Stimulated activated CD8-positive, alpha-beta memory T cell treated with anti-CD3 and anti-CD28 coated beads, Interleukin-15, amount 100 ng/mL, for 1 hour (primary cell): ENCODE data around the gene PCDH9.
"Not testable (repeated sequence)": the region's sequence is repeated elsewhere in the genome, so short reads cannot be mapped to it uniquely, and the experiment has no call there.

Experiments
- DNase-seq: peaks from one replicate; pipeline ENCODE4 v3.0.0-alpha.2; 2020; ENCODE audit warnings: low read depth

Gene PCDH9

DNA sequence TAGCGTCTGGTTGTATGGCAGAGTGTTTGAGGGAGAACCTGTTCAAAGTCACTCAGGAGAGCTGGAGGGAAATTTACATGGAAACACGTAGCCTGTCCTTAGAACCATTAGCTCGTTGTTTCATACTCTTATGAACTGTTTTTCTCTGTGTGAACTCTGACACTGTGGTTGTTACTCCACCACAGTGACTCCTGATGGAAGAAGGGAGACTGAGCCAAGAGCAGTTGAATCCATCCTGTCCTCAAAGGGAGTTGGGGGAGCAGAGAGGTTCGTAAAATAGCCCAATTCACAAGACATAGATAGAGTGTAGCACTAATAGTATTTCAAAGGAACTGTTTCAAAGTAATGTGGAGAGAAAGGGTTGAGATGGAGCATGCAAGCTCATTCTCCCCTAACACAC is 964.8 kb downstream of the PCDH9 start:
- no peak for DNase-seq

DNA sequence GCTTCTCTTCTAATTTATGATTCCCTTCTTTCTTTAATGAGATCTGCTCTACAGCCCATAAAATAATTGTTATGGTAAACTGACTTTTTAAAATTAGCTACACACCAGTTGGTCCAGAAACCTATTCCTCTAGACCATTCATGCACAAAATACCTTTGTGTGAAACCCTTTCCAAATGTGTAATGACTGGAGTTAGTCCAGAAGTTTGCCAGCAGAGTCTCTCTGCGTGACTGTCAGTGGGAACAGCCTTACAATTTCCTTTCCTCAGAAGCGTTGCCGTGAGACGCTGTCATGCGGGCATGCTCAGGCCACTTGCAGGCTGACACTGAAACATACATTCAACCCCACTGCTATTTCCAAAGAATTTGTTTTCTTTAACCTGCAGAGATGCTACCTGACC is 965.2 kb downstream of the PCDH9 start:
- DNase-seq, result no peak

DNA sequence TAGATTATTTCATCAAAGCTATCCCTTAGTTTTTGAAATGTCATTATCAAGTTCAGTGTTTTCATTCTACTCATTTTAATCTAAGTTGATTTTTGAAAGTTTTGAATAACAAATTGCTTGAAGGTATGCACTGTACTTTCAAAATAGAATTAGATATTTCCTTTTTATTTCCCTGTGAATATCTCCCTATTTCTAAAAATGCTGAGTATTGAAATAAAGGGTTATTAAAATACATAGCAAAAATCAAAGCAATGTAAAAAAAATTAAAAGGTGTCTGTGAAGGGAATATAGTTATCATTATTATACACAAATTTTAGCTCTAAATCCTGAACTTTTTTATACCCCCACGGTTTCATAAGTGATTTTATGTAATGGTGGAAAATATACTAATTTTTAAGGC is 967.8 kb downstream of the PCDH9 start:
- DNase-seq, result no peak

DNA sequence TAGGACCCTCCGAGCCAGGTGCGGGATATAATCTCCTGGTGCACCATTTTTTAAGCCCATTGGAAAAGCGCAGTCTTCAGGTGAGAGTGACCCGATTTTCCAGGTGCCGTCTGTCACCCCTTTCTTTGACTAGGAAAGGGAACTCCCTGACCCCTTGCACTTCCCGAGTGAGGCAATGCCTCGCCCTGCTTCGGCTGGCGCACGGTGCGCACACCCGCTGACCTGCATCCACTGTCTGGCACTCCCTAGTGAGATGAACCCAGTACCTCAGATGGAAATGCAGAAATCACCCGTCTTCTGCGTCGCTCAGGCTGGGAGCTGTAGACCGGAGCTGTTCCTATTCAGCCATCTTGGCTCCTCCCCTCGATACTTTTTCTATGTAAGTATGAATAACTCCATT is 970.7 kb downstream of the PCDH9 start:
- not testable (repeated sequence) for DNase-seq
